ENCODE data around the gene KDM8.

Gene KDM8

DNA sequence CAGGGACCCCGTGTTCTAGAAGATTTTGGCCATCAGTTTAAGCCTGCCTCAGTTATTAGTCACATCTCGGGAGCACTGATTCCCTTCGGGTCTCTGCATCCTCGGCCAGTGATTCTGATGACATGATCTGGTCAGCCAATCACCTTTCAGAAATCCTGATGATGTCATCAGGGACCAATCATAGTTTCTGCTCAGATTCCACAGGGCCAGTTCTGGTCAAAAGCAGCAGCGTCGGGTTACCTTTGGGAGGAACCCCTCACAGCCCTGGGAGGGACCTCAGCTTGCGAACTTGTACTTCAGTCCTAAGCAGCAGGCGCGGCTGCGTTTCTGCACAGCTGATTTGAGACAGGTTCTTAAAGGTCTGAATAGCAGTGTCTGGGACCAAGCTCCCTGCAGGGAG lies 13.9 kb downstream of the KDM8 start:
- DNase-seq = no peak

DNA sequence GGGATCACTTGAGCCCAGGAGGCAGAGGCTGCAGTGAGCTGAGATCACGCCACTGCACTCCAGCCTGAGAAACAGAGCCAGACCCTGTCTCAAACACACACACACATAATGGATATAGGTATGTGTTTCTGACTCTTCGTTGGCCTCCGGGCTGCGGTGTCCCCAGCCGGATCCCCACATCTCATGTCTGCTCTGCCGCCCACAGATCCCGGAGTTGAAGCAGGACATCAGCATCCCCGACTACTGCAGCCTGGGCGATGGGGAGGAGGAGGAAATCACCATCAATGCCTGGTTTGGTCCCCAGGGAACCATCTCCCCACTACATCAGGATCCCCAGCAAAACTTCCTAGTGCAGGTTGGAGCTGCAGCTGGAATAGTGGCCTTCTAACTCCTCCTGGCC lies 15.4 kb downstream of the KDM8 start:
- no peak for DNase-seq

- DNase-seq = no peak
Observed at GRCh38 chr16:27219161-27219560, 15.8 kb downstream of the KDM8 start.

DNA sequence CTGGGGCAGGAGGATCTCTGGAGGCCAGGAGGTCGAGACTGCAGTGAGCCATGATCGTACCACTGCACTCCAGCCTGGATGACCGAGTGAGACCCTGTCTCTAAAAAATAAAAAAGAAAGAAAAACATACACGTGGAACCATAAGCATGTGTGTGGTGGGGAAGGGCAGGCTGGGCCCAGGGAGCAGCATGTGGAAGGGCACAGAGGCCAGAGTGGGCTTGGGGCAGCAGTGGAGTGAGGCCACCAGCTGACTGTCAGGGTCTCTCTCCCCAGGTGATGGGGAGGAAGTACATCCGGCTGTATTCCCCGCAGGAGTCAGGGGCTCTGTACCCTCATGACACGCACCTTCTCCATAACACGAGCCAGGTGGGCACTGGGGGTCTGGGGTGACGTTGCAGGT lies 16.8 kb downstream of the KDM8 start:
- DNase-seq = no peak

DNA sequence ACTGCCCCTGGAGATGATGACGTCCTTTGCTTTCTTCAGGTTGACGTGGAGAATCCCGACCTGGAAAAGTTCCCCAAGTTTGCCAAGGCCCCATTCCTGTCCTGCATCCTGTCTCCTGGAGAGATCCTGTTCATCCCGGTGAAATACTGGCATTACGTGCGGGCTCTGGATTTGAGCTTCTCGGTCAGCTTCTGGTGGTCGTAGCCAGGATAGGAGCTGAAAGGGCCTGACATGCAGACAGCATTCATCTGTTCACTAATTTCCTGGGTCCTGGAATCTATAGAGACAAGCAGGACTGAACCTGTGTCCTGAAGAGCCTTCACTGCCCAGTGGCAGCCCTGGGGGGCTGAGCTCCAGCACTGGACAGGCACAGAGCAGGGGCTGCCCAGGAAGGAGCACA lies 17.2 kb downstream of the KDM8 start:
- no peak for DNase-seq

DNA sequence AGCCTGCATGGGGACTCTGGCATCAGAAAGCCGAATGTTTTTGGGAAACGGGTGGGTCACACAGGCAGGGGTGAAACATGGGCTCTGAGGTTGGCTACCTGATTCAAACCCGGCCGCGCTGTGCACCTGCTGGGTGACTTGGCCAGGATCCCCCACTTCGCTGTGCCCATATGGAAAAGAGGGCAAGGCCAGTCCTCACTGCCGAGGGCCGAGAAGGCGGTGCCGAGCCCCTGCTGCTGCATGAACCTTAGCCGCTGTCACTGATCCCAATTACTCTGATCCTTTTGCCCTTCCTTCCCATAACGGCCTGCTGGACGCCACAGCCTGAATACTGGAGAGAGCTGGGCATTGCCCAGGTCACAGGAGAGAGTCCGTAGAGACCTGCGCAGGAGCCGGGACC lies 17.7 kb downstream of the KDM8 start:
- no peak for DNase-seq

GRCh38 chr16:27221576-27222248 lies 18.4 kb downstream of the KDM8 start:
- no peak for DNase-seq

GRCh38 chr16:27222249-27223225 lies 19.2 kb downstream of the KDM8 start:
- no peak for DNase-seq

GRCh38 chr16:27223226-27223610 lies 19.9 kb downstream of the KDM8 start:
- no peak for DNase-seq

GRCh38 chr16:27223701-27224100 lies 20.4 kb downstream of the KDM8 start:
- DNase-seq = no peak

DNA sequence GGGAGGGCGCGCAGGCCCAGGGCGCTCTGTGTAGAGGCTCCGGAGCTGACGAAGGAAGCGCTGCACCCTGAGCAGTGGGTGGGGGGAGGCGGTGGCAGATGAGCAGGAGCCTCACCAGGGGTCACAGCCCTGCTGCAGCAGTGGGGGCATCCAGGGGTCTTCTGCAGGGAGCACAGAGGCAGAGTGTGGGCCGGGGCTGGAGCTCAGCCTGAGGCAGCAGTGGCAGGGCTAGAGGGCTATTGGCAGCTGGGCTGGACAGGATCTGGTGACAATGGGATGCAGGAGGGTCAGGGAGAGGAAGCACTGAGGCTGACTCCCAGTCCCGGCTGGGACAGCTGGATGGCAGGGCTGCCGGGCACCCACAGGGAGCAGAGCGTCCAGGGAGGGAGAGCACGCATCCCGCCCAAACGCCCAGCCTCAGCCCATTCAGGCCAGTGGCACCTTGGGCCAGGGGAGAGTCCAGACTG lies 21.0 kb downstream of the KDM8 start:
- DNase-seq = no peak

DNA sequence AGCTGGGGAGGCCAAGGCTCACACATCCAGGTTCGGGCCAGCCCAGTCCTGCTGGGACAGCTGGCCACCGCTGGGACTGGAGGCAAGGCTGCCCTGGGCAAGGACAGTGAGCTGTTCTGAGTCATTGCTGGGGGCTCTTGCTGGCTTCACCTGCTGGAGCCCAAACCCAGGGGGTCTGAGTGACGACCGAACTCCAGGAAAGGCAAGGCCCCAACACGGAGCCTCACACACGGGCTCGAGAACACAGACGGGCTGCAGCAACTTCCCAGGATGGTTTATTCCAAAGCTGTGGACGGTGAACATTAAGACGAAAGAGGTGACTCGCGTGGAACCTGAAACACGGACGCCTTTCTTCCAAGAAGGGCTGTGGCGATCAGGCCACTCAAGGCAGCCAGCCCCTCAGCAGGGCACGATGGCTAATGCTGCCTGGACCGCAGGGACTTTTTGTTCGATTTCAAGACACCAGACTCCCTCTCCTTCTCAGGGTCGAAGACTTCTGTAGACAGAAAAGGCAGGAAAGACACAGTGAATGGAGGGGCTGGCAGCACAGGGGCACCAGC lies 21.5 kb downstream of the KDM8 start:
- DNase-seq = no peak

DNA sequence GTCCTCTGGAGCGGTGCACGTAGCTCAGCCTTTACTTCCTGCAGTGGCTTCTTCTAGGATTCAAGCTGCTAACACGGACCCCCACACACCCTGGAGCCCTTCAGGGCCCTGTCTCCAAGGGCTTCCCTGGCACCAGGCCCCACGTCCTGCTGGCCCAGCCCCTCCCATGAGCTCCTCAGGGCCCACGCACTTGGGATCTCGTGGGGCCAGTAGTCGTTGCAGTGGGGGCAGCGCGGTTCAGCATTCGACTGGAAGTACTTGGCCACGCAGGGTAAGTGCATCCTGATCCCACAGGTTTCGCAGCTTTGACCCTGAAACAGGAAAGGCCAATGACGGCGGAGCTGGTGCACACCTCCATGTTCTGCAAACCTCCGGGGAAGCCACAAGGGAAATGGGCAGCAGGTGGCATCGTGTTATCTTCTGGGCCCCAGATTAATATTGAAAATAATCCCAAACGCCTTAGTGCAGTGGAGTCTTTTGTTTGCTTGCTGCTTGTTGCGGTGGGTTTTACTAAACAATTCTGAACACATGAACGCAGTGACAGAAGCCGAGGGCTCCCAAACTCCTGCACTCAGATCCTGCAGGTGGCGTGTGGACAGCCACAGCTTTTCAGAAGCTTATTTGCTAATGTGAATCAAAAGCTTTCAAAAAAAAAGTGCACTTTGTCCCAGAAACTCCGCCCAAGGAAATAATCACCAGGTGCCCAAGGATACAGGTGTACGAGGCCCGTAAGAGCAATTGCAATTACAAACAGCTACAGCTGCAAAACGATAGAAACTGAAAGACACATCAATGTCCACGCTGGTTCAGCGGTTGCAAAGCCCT lies 22.4 kb downstream of the KDM8 start:
- DNase-seq = no peak

DNA sequence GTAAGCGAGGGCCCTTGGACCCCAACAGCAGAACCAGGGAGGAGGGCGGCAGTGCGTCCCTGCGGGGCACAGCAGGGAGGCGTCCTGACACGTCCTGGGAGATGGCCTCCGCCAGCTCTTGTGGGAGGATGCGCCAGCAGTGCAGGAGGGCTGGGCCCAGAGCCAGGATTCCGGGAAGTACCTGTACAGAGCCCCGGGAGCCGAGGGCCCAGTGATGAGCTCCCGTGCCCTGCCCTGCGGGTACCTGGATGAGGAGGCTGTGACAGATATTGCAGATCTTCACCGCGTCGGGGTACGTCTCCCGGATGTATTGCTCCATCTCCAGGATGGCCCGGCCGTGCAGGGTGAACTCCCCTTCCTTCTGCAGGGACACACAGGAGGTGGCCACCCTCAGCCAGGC lies 23.1 kb downstream of the KDM8 start:
- no peak for DNase-seq

- DNase-seq = no peak
Observed at GRCh38 chr16:27226976-27227705, 23.8 kb downstream of the KDM8 start.

DNA sequence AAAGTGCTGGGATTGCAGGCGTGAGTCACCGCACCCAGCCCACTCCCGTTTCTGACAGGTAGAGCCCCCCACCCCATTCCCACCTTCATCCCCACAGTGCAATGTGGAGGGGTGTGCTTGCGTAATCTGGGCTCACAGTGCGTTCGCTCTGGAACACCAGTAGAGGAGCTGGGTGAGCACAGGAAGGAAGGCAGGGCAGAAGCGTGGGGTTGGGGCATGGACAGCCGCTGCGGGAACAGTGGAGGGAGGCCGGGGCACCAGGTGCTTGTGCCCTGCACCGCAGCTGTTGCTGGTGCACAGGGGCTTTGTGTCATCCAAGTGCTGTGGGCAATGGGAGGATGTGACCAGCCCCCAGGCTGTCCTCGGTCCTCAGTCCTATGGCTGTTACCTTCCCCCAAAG lies 24.7 kb downstream of the KDM8 start:
- DNase-seq = no peak

DNA sequence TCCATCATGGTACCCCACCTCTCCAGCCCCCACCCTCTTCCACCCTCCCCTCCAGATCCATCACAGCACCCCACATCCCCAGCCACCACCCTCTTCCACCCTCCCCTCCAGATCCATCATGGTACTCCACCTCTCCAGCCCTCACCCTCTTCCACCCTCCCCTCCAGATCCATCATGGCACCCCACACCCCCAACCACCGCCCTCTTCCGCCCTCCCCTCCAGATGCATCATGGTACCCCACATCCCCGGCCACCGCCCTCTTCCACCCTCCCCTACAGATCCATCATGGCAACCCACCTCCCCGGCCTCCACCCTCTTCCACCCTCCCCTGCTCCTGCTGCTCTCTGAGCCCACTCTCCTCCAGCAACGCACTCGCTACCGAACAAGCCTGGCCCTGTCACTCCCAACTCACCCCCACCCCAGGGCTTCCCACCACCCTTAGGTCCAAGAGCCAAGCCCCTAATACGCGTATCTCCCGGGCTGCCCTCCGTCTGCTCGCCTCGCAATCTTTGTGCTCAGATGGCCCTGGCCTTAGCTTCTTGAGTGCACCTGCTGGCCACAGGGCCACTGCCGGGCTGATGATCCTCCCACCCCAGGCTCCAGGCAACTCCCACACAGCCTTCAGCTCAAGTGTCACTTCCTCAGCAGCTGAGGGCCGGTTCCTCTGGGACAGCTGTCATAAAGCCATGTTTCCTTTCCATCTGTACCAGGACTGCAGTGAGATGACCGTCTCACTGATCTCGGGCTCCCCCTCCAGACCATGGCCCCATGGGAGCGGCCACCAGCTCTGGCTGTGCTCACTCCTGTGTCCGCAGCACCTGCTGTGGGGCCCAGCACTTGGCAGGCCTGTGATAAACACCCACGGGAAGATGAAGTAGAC lies 25.5 kb downstream of the KDM8 start:
- DNase-seq = no peak

DNA sequence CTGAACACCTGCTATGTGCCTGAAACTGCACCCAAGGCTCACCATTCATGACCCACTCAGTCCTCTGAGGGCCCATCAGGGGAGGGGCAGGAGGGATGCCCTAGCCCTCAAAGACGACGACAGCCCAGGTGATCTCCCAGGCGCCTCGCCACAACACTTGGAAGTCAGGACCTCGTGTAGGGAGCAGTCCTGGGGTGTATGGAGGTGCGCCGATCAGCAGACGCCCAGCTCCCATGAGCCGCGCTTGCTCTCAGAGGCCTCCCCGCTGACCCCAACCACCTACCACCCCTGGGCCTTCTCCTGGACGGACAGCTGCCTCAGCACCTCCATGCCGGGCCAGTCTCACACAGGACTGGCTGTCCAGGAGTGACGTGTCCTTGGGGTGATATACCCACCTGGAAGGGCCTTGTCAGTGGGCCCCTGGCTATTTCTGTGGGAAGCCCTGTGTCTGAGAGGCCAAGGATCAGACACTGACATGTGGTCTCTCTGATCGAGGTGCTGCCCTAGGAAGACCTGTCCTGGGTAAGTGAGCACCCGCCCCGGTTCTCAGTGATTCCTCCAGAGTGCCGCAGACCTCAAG lies 26.7 kb downstream of the KDM8 start:
- DNase-seq = no peak

DNA sequence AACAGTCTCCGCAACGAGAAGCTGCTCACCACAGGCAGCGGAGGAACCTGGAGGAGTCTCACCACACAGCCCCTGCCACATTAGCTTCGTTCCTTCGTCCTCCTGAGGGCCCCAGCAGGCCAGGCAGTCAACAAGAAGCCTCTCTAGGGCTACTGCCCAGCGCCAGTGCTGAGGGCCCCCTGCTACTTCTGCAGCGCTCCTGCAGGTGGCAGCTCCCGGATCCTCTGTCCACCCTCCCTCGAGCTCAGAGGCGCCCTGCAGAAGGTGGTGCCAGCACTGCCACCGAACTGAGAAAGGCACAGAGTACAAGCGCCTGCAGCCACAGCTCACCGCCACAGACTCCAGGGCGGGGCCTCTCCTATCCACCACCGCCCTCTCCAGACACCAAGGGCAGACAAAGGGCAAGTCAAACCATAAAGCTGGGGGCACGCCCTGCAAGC lies 27.3 kb downstream of the KDM8 start:
- no peak for DNase-seq

DNA sequence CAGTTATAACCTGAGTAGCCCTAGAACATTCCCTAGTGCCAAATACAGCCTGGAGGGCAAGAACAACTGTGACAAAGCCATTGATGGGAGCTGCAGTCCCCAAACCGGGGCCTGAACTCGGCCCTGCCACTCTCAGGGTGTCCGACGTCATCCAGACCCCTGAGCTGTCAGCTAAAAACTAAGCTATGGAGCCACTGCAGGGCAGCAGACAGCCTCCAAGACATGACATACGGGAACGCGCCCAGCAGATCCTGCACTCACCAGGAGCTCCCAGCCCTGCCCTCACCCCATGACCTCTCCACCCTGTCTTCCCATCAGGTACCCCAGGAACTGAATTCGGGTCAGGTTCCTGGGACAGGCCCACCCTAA lies 28.4 kb downstream of the KDM8 start:
- no peak for DNase-seq
